NCI-H1436 (cell line): ENCODE results near the gene ADAMTS13.
A peak's percentile ranks its signal among the peaks of the same experiment; 100 is the strongest.
"Not testable (repeated sequence)": the region's sequence is repeated elsewhere in the genome, so short reads cannot be mapped to it uniquely, and the experiment has no call there.

Source experiments
- DNase-seq: peaks from one replicate; lab custom pipeline; 2025; lab: John Stamatoyannopoulos, UW

Gene ADAMTS13

GRCh38 chr9:133392308-133392707, 29.9 kb upstream of the ADAMTS13 start:
- not testable (repeated sequence) for DNase-seq

GRCh38 chr9:133393399-133393798, 28.8 kb upstream of the ADAMTS13 start:
- DNase-seq, result no peak

- no peak for DNase-seq
Observed at GRCh38 chr9:133394687-133395271, 27.4 kb upstream of the ADAMTS13 start.

GRCh38 chr9:133396952-133397351, 25.2 kb upstream of the ADAMTS13 start:
- DNase-seq, result no peak

GRCh38 chr9:133397370-133397769, 24.8 kb upstream of the ADAMTS13 start:
- DNase-seq, result no peak

- no peak for DNase-seq
Observed at GRCh38 chr9:133397895-133398294, 24.3 kb upstream of the ADAMTS13 start.

GRCh38 chr9:133400292-133400691, 21.9 kb upstream of the ADAMTS13 start:
- DNase-seq, result no peak

GRCh38 chr9:133401588-133401987, 20.6 kb upstream of the ADAMTS13 start:
- no peak for DNase-seq

- DNase-seq, result no peak
Observed at GRCh38 chr9:133402689-133403088, 19.5 kb upstream of the ADAMTS13 start.

- no peak for DNase-seq
Observed at GRCh38 chr9:133403766-133404453, 18.3 kb upstream of the ADAMTS13 start.

GRCh38 chr9:133404454-133405002, 17.6 kb upstream of the ADAMTS13 start:
- DNase-seq, result no peak

GRCh38 chr9:133405508-133406438, 16.4 kb upstream of the ADAMTS13 start:
- no peak for DNase-seq

GRCh38 chr9:133406480-133407307, 15.5 kb upstream of the ADAMTS13 start:
- peak; percentile 26 for DNase-seq

GRCh38 chr9:133408042-133408441, 14.1 kb upstream of the ADAMTS13 start:
- DNase-seq, result no peak

GRCh38 chr9:133415170-133415569, 7.0 kb upstream of the ADAMTS13 start:
- DNase-seq, result no peak

- DNase-seq, result peak; percentile 64
Observed at GRCh38 chr9:133417541-133418461, 4.4 kb upstream of the ADAMTS13 start, which contains the start of gene REXO4. REXO4 (minus strand) TSS chr9:133418010; CDS start chr9:133417844, 166 bp downstream.

- DNase-seq, result no peak
Observed at GRCh38 chr9:133419005-133419404, 3.2 kb upstream of the ADAMTS13 start.

- no peak for DNase-seq
Observed at GRCh38 chr9:133420392-133420827, 1.8 kb upstream of the ADAMTS13 start.

- DNase-seq, result no peak
Observed at GRCh38 chr9:133423216-133423615, 1.0 kb downstream of the ADAMTS13 start.

- DNase-seq, result no peak
Observed at GRCh38 chr9:133424187-133424586, 2.0 kb downstream of the ADAMTS13 start.
